NCI-H1105 (cell line): ENCODE data around the gene AFAP1.

ENCODE experiments used
- DNase-seq: peaks from one replicate; lab custom pipeline; 2025; lab: John Stamatoyannopoulos, UW

Gene AFAP1

GRCh38 chr4:7910952-7911578, 28.6 kb downstream of the AFAP1 start:
- DNase-seq: no peak

GRCh38 chr4:7910263-7910896, 29.3 kb downstream of the AFAP1 start:
- no peak for DNase-seq

- no peak for DNase-seq
Observed at GRCh38 chr4:7909463-7910262, 30.0 kb downstream of the AFAP1 start.

- DNase-seq: no peak
Observed at GRCh38 chr4:7908668-7909067, 31.0 kb downstream of the AFAP1 start.

GRCh38 chr4:7907142-7907541, 32.5 kb downstream of the AFAP1 start:
- no peak for DNase-seq

GRCh38 chr4:7906171-7906701, 33.4 kb downstream of the AFAP1 start:
- no peak for DNase-seq

- no peak for DNase-seq
Observed at GRCh38 chr4:7904952-7905915, 34.4 kb downstream of the AFAP1 start.

- no peak for DNase-seq
Observed at GRCh38 chr4:7903791-7904516, 35.7 kb downstream of the AFAP1 start.

GRCh38 chr4:7902826-7903225, 36.8 kb downstream of the AFAP1 start:
- DNase-seq: no peak

- DNase-seq: peak; percentile 51
Observed at GRCh38 chr4:7902101-7902553, 37.5 kb downstream of the AFAP1 start.

- peak; percentile 27 for DNase-seq
Observed at GRCh38 chr4:7901311-7901885, 38.3 kb downstream of the AFAP1 start.

- no peak for DNase-seq
Observed at GRCh38 chr4:7900334-7900909, 39.2 kb downstream of the AFAP1 start.

GRCh38 chr4:7899184-7899869, 40.3 kb downstream of the AFAP1 start:
- DNase-seq: no peak

- no peak for DNase-seq
Observed at GRCh38 chr4:7898385-7898784, 41.3 kb downstream of the AFAP1 start.

- DNase-seq: no peak
Observed at GRCh38 chr4:7897811-7898210, 41.9 kb downstream of the AFAP1 start.

GRCh38 chr4:7894677-7895181, 44.9 kb downstream of the AFAP1 start:
- DNase-seq: no peak

- no peak for DNase-seq
Observed at GRCh38 chr4:7894098-7894676, 45.5 kb downstream of the AFAP1 start.

GRCh38 chr4:7893539-7893938, 46.1 kb downstream of the AFAP1 start:
- DNase-seq: no peak
